Measurements from ENCODE around the gene GGT5.
"Not testable (repeated sequence)": the region's sequence is repeated elsewhere in the genome, so short reads cannot be mapped to it uniquely, and the experiment has no call there.

GRCh38 chr22:24273906-24274305, 29.0 kb upstream of the GGT5 start:
- TF ChIP-seq CTCF (conservative IDR thresholded peaks at IDR 0.05 in 1 of 2, IDR thresholded peaks at IDR 0.05 in 1 of 2; ENCODE audit: low read depth in 1 of 2, low read length in 2 of 2); EZH2 (IDR thresholded peaks at IDR 0.05; ENCODE audit: low read length, missing control alignments): not testable (repeated sequence)

Data from fibroblast of lung (primary cell).